WERI-Rb-1 (cell line): ENCODE results near the gene MMP10.
A peak's percentile ranks its signal among the peaks of the same experiment; 100 is the strongest.

Experiments used
- DNase-seq: peaks from one replicate; pipeline ENCODE4 v3.0.0-alpha.2; 2020
- H3K27ac ChIP-seq: fragments of 250-450 bp; sonication (Bioruptor Pico); 2 replicates; pipeline ENCODE4 v1.5.1; 2020; ENCODE audit warnings: mild to moderate bottlenecking, moderate library complexity
- H3K27me3 ChIP-seq: fragments of 250-450 bp; sonication (Bioruptor Pico); 2 replicates; pipeline ENCODE4 v1.5.1; 2021; ENCODE audit warnings: mild to moderate bottlenecking, low read depth, moderate library complexity; ENCODE audit not compliant: insufficient read depth, severe bottlenecking
- H3K36me3 ChIP-seq: fragments of 250-450 bp; sonication (Bioruptor Pico); 2 replicates; pipeline ENCODE4 v1.5.1; 2020; ENCODE audit warnings: mild to moderate bottlenecking, moderate library complexity
- H3K4me3 ChIP-seq: 2 replicates; pipeline ENCODE4 v1.5.1; 2011; ENCODE audit warnings: low read depth, mild to moderate bottlenecking, control low read depth, low read length
- H3K9me3 ChIP-seq: fragments of 250-450 bp; sonication (Bioruptor Pico); 2 replicates; pipeline ENCODE4 v1.5.1; 2021; ENCODE audit warnings: mild to moderate bottlenecking, moderate library complexity; ENCODE audit not compliant: severe bottlenecking
- TF ChIP-seq, protein P1 (sequence below): IDR thresholded peaks from 2 replicates; pipeline ENCODE4 v1.5.1; 2011; ENCODE audit warnings: low read depth, mild to moderate bottlenecking, control low read depth, inconsistent platforms, low read length

MMP10 gene

DNA sequence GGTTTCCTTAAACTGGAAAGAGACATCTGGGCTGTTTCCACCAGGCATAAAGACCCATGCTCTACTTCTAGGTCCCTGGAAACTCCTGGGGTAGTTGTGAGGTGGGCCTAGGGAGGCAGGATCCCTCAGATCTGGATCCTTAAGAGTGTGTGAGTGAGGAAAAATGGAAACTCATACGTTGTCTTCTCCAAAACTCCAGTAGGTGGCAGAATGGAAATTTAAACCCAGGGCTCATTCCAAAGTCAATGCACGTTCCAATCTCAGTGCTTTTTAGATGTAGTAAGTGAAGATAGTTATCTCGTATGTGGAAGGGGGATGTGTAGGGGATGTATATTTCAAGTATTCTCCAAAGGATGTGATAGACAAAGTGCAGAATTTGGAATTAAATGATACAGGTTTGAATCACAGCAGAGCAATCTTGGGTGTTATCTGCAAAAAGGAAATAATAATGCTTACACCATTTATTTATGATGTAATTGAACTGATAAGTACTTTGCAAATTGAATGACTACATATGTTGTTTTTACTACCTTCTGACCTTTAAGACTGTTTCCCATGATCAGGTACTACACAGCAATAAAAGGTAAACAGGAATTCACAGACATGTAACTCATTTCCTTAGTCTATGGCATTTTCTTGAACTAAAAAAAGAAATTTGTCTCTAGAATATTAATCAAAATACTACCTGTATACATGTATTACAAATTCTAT, 30.7 kb upstream of the MMP10 start:
- Histone ChIP-seq H3K9me3 (no peaks in the 10 kb centered on the region), H3K27me3 (no peaks in the 10 kb centered on the region), H3K36me3 (no peaks in the 10 kb centered on the region), H3K27ac (no peak overlapping the region), H3K4me3 (no peak overlapping the region)
- no peak for DNase-seq
- TF ChIP-seq, protein P1, sequence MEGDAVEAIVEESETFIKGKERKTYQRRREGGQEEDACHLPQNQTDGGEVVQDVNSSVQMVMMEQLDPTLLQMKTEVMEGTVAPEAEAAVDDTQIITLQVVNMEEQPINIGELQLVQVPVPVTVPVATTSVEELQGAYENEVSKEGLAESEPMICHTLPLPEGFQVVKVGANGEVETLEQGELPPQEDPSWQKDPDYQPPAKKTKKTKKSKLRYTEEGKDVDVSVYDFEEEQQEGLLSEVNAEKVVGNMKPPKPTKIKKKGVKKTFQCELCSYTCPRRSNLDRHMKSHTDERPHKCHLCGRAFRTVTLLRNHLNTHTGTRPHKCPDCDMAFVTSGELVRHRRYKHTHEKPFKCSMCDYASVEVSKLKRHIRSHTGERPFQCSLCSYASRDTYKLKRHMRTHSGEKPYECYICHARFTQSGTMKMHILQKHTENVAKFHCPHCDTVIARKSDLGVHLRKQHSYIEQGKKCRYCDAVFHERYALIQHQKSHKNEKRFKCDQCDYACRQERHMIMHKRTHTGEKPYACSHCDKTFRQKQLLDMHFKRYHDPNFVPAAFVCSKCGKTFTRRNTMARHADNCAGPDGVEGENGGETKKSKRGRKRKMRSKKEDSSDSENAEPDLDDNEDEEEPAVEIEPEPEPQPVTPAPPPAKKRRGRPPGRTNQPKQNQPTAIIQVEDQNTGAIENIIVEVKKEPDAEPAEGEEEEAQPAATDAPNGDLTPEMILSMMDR: peak; percentile 46

GRCh38 chr11:102809971-102810370, 29.5 kb upstream of the MMP10 start:
- no peak for DNase-seq
- Histone ChIP-seq H3K4me3 (no peak overlapping the region), H3K27ac (no peak overlapping the region), H3K27me3 (no peaks in the 10 kb centered on the region), H3K9me3 (no peaks in the 10 kb centered on the region), H3K36me3 (no peaks in the 10 kb centered on the region)
- TF ChIP-seq, protein P1: no peak

- Histone ChIP-seq H3K9me3 (no peaks in the 10 kb centered on the region), H3K4me3 (no peak overlapping the region), H3K27me3 (no peaks in the 10 kb centered on the region), H3K36me3 (no peaks in the 10 kb centered on the region), H3K27ac (no peak overlapping the region)
- DNase-seq: peak; percentile 31
- TF ChIP-seq, protein P1: peak; percentile 45
These were observed 27.5 kb upstream of the MMP10 start for GRCh38 chr11:102807921-102808320.

GRCh38 chr11:102806296-102806695, 25.9 kb upstream of the MMP10 start:
- no peak for DNase-seq

DNA sequence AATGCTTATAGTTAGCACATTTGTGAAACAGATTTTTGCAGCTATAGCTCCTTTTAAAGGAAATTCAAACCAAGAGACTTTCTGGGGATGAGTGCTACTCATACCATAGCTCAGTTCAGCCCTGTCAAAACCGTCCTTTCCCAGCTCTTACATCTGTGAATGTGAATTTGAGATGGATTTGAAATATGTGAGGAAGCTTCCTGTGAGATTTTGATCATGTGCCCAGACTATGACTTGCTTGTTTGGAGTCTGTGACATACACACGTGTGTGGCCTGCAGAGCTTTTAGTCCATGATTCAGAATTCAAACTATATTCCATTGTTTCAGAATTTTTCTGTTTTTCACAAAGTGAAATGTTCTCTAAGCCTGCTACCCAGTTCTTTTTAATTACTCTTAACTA, 21.9 kb upstream of the MMP10 start:
- TF ChIP-seq, protein P1: no peak
- Histone ChIP-seq H3K27me3 (no peaks in the 10 kb centered on the region), H3K9me3 (no peaks in the 10 kb centered on the region), H3K27ac (no peak overlapping the region), H3K36me3 (no peaks in the 10 kb centered on the region), H3K4me3 (no peak overlapping the region)
- DNase-seq: no peak

More at GRCh38 chr11:102806296-102806695, 25.9 kb upstream of the MMP10 start:
- Histone ChIP-seq H3K27ac (no peak overlapping the region), H3K36me3 (no peaks in the 10 kb centered on the region), H3K4me3 (no peak overlapping the region), H3K27me3 (no peaks in the 10 kb centered on the region), H3K9me3 (no peaks in the 10 kb centered on the region)
- TF ChIP-seq, protein P1: no peak

DNA sequence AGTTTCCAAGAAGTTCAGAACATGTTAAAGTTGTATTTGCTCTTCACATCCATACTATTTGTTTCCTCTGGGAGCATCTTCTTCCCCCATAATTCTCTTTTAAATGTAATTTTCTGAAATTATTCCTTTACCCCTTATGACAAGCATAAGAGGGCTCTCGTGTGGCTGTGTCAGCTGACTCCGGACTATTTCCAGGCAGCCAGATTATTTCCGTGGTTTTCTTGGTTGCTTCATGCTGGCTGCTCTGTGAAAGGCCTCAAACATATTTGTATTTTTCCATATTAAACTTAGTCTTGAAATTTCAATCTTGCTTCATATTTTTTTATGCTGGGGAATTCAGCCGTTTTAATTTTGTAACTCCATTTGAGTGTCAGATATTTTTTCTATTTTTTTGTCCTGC, 20.3 kb upstream of the MMP10 start:
- H3K4me3 ChIP-seq: no peak overlapping the region
- TF ChIP-seq, protein P1: no peak
- H3K27ac ChIP-seq: no peak overlapping the region
- H3K36me3 ChIP-seq: no peaks in the 10 kb centered on the region
- DNase-seq: no peak
- no peaks in the 10 kb centered on the region for H3K27me3 ChIP-seq
- no peaks in the 10 kb centered on the region for H3K9me3 ChIP-seq
